Measurements from ENCODE around the gene SRRM3. TPM values are rescaled to one million over a fixed set of nuclear protein-coding genes. Genes with fewer than 3 reads are reported as not detected.
"Not testable (repeated sequence)": the region's sequence is repeated elsewhere in the genome, so short reads cannot be mapped to it uniquely, and the experiment has no call there.

SRRM3 gene
- polyA plus RNA-seq, 2 of the 4 experiments (the other 2 are of a cell fraction): 2.4 to 7.0 TPM

DNA sequence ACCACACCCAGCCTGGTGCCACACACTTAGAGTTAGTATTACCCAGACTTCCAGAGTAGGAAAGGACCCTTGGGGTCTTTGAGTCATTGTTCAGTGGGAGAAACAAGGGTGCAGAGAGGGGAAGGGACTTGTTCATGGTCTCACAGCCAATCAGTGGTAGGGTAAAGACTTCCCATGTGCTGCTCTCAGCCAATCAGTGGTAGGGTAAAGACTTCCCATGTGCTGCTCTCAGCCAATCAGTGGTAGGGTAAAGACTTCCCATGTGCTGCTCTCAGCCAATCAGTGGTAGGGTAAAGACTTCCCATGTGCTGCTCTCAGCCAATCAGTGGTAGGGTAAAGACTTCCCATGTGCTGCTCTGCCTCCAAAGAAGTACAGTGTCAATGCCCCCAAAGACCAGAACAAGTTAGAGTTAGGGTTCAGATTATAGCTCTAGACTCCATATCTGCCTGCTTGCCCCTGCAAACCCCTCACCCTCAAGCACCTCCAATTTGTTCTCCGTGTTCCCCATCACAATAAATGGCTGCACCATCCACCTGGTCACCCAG, 25.3 kb downstream of the SRRM3 start:
- CTCF ChIA-PET: interaction anchor here (1.0 to 2.4 kb wide), 5 partner anchors 16 to 35 kb away, joined by 3 to 7 read pairs (median 3); partner anchors contain the start of gene SRRM3
- FAIRE-seq; H3K27ac ChIP-seq; POLR2A ChIA-PET; DNase-seq (ENCODE audit: low read depth in 1 of 2, low spot score in 1 of 2); H3K9me3 ChIP-seq; H3K4me1 ChIP-seq; H3K4me3 ChIP-seq; ATAC-seq; H3K4me2 ChIP-seq: not testable (repeated sequence)
- 8% methylated on average over 1 of the region's 1 CpG for WGBS (ENCODE audit: missing lambda C conversion rate)
- TF ChIP-seq, protein P1, sequence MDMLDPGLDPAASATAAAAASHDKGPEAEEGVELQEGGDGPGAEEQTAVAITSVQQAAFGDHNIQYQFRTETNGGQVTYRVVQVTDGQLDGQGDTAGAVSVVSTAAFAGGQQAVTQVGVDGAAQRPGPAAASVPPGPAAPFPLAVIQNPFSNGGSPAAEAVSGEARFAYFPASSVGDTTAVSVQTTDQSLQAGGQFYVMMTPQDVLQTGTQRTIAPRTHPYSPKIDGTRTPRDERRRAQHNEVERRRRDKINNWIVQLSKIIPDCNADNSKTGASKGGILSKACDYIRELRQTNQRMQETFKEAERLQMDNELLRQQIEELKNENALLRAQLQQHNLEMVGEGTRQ (IDR thresholded peaks at IDR 0.05): peak; percentile 74

DNA sequence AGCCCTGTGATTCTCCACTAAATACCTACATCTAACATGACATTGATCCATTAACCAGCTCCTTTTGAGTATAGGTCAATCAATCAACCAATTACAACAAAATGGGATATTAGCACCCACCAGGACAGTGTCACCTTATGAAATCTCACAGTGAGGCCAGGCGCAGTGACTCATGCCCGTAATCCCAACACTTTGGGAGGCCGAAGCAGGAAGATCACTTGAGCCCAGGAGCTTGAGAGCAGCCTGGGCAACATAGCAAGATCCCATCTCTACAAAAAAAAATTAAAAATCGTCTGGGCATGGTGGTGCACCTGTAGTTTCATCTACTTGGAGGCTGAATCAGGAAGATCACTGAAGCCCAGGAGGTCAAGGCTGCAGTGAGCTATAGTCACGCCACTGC, 28.5 kb downstream of the SRRM3 start:
- CTCF ChIA-PET: interaction anchor here (1.1 to 2.9 kb wide), 6 partner anchors 10 to 84 kb away, joined by 3 to 12 read pairs (median 4); no protein-coding TSS in a partner anchor
- WGBS (ENCODE audit: missing lambda C conversion rate): 36% methylated on average over 5 of the region's 5 CpGs

DNA sequence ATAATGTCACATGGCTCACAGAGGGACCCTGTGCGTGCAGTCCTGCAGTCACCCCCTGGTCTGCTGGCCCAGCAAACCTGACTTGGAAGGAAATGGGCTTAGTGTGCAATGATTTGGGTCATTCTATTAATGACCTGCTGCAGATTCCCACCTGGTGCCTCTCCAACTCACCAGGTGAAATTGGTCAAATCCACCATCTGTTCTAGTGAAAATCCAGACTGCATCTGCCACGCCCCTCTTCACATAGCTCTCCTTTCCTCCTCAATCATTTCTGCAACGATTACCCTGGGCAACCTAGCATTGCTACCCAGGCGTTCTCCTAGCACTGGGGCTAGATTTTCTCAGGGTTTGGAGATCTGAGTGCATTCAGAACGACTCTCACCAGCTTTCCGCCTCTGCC, 29.4 kb downstream of the SRRM3 start:
- H3K4me1 ChIP-seq: peaks cover 7% of the 10 kb centered on the region; the same call in 1 of the 3 replicates
- H3K27ac ChIP-seq: no peak overlapping the region
- no peak for ATAC-seq
- 48% methylated on average over 6 of the region's 6 CpGs for WGBS (ENCODE audit: missing lambda C conversion rate)
- FAIRE-seq: no peak
- H3K4me2 ChIP-seq: no peak overlapping the region
- ChIA-PET POLR2A (no interaction called here), CTCF (interaction anchor here (1.0 to 2.9 kb wide), 5 partner anchors 28 to 83 kb away, joined by 3 to 12 read pairs (median 3); no protein-coding TSS in a partner anchor)
- TF ChIP-seq EP300 (IDR thresholded peaks at IDR 0.05) (no peak), ZFP36 (IDR thresholded peaks at IDR 0.05; ENCODE audit: borderline replicate concordance, partially characterized antibody) (no peak), MAFK (IDR thresholded peaks at IDR 0.05; ENCODE audit: partially characterized antibody) (no peak), HOXB13 (CRISPR knock-in tag; IDR thresholded peaks at IDR 0.05; ENCODE audit: low read depth) (no peak), SREBF2 (IDR thresholded peaks at IDR 0.05) (no peak), KDM5A (IDR thresholded peaks at IDR 0.05) (no peak), PHF8 (IDR thresholded peaks at IDR 0.05; ENCODE audit: borderline replicate concordance, low read depth) (no peak), CHD4 (IDR thresholded peaks at IDR 0.05; ENCODE audit: borderline replicate concordance) (no peak)
- TF ChIP-seq, protein P2, sequence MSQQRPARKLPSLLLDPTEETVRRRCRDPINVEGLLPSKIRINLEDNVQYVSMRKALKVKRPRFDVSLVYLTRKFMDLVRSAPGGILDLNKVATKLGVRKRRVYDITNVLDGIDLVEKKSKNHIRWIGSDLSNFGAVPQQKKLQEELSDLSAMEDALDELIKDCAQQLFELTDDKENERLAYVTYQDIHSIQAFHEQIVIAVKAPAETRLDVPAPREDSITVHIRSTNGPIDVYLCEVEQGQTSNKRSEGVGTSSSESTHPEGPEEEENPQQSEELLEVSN (IDR thresholded peaks at IDR 0.05; ENCODE audit: borderline replicate concordance, low read depth): no peak
- TF ChIP-seq, protein P3, sequence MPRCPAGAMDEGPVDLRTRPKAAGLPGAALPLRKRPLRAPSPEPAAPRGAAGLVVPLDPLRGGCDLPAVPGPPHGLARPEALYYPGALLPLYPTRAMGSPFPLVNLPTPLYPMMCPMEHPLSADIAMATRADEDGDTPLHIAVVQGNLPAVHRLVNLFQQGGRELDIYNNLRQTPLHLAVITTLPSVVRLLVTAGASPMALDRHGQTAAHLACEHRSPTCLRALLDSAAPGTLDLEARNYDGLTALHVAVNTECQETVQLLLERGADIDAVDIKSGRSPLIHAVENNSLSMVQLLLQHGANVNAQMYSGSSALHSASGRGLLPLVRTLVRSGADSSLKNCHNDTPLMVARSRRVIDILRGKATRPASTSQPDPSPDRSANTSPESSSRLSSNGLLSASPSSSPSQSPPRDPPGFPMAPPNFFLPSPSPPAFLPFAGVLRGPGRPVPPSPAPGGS (IDR thresholded peaks at IDR 0.05): no peak
- H3K4me3 ChIP-seq: no peak overlapping the region
- H3K9me3 ChIP-seq: no peaks in the 10 kb centered on the region
- no peak for DNase-seq (ENCODE audit: low read depth in 1 of 2, low spot score in 1 of 2)

More for the DNA sequence above, 28.5 kb downstream of the SRRM3 start:
- POLR2A ChIA-PET: no interaction called here
- Histone ChIP-seq H3K9me3 (no peaks in the 10 kb centered on the region), H3K4me1 (no peaks in the 10 kb centered on the region; the same call in 2 of the 3 replicates), H3K27ac (no peak overlapping the region), H3K4me2 (no peak overlapping the region), H3K4me3 (no peak overlapping the region)
- no peak for ATAC-seq
- no peak for FAIRE-seq
- no peak for DNase-seq (ENCODE audit: low read depth in 1 of 2, low spot score in 1 of 2)
- TF ChIP-seq HEYL (CRISPR knock-in tag; IDR thresholded peaks at IDR 0.05): no peak
- TF ChIP-seq MAZ (IDR thresholded peaks at IDR 0.05; ENCODE audit: borderline replicate concordance, low read depth, low read length): no peak
- no peak for TF ChIP-seq EHF (CRISPR knock-in tag; IDR thresholded peaks at IDR 0.05)
- TF ChIP-seq CHD4 (IDR thresholded peaks at IDR 0.05; ENCODE audit: borderline replicate concordance): no peak
- TF ChIP-seq RNF2 (IDR thresholded peaks at IDR 0.05; ENCODE audit: borderline replicate concordance, low read depth): no peak
- TF ChIP-seq TFCP2L1 (CRISPR knock-in tag; IDR thresholded peaks at IDR 0.05): no peak
- TF ChIP-seq CBX2 (IDR thresholded peaks at IDR 0.05; ENCODE audit: borderline replicate concordance, low read depth): no peak
- no peak for TF ChIP-seq HOXB5 (CRISPR knock-in tag; IDR thresholded peaks at IDR 0.05)
- no peak for TF ChIP-seq KDM5A (IDR thresholded peaks at IDR 0.05)
